Spinal cord (tissue), 10 donors: ENCODE data around the gene CDC27. TPM values are rescaled to one million over a fixed set of nuclear protein-coding genes. Genes with fewer than 3 reads are reported as not detected.
"Not testable (repeated sequence)": the region's sequence is repeated elsewhere in the genome, so short reads cannot be mapped to it uniquely, and the experiment has no call there.

Experiments used
- DNase-seq, 6 donors: peaks; one replicate each; pipeline versions ENCODE4 v3.0.0 to v3.0.0-alpha.2; 2013 to 2015; ENCODE audit warnings: low spot score in 6 of 6, low read depth in 4 of 6
- H3K27ac ChIP-seq: one replicate; pipeline ENCODE4 v1.5.1; 2013; ENCODE audit warnings: low read depth, low read length, control low read depth
- H3K27me3 ChIP-seq: one replicate; pipeline ENCODE4 v1.6.1; 2013; ENCODE audit warnings: low read length; ENCODE audit not compliant: control insufficient read depth, insufficient read depth
- H3K36me3 ChIP-seq: one replicate; pipeline ENCODE4 v1.6.1; 2013; ENCODE audit warnings: low read length; ENCODE audit not compliant: control insufficient read depth, insufficient read depth
- H3K4me1 ChIP-seq: one replicate; pipeline ENCODE4 v1.6.1; 2013; ENCODE audit warnings: low read length; ENCODE audit not compliant: control insufficient read depth, insufficient read depth
- H3K4me3 ChIP-seq: one replicate; pipeline ENCODE4 v1.5.1; 2013; ENCODE audit warnings: low read depth, low read length, control low read depth
- H3K9me3 ChIP-seq: one replicate; pipeline ENCODE4 v1.6.1; 2013; ENCODE audit warnings: low read length; ENCODE audit not compliant: control insufficient read depth, insufficient read depth
- WGBS: methylation state at CpG from one replicate; pipeline ENCODE4 v1.1.5; 2013; ENCODE audit warnings: missing lambda C conversion rate; ENCODE audit not compliant: insufficient coverage; 5-methylcytosine and 5-hydroxymethylcytosine counted together
- polyA plus RNA-seq, 2 donors: library from polyadenylated mRNA; unstranded; fragments of 120-200 nt; gene quantifications; one replicate each; pipeline ENCODE4 v1.2.1, GENCODE V29; 2013; ENCODE audit not compliant: insufficient read length in 2 of 2
- total RNA-seq, 2 donors: library from RNA; depleted of rRNA in 1 of 2; stranded (reverse); fragments of 120-200 nt in 1 of 2; fragments of >200 nt in 1 of 2; gene quantifications; one replicate each; pipeline versions ENCODE4 v1.2.3 to v1.2.4, GENCODE V29; 2013 to 2014
- donor health status: healthy.

The CDC27 gene
- total and polyA plus RNA-seq, 4 donors, result 38.2 to 121 (median 66.3) TPM

GRCh38 chr17:47180988-47181387 is 8.1 kb downstream of the CDC27 start:
- not testable (repeated sequence) for H3K4me1 ChIP-seq, DNase-seq, H3K36me3 ChIP-seq, H3K27ac ChIP-seq, H3K4me3 ChIP-seq, H3K27me3 ChIP-seq, H3K9me3 ChIP-seq
- no CpG with 5 or more reads among the region's 4 CpGs for WGBS

GRCh38 chr17:47180337-47180736 is 8.8 kb downstream of the CDC27 start:
- DNase-seq, result no peak
- H3K36me3 ChIP-seq, result peaks cover 6% of the 10 kb centered on the region
- no peak overlapping the region for H3K4me3 ChIP-seq
- H3K9me3 ChIP-seq, result no peaks in the 10 kb centered on the region
- H3K27ac ChIP-seq, result no peak overlapping the region
- whole genome bisulfite sequencing, result 77% methylated on average over 1 of the region's 1 CpG
- H3K4me1 ChIP-seq, result no peaks in the 10 kb centered on the region
- no peaks in the 10 kb centered on the region for H3K27me3 ChIP-seq

DNA sequence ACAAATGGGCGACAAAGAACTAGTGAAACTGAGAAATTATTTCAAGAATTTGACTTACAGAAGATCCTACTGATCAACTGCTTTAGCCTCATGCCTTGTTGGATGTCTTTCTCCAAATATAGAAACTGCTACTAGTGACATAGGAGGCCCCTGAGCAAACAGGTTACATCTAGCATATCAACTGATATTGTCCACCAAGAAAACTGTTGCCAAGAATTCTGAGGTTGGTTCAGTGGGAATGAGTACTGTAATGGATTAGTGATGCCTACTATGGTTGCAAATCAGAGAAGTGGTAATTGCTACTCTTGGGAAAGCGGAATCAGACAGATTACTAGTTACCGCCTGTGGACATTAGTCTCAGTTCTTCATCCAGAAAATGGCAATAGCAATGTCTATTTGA is 10.0 kb downstream of the CDC27 start:
- H3K4me1 ChIP-seq, result no peaks in the 10 kb centered on the region
- no peaks in the 10 kb centered on the region for H3K27me3 ChIP-seq
- H3K4me3 ChIP-seq, result no peak overlapping the region
- no CpG with 5 or more reads among the region's 3 CpGs for WGBS
- no peak overlapping the region for H3K27ac ChIP-seq
- no peaks in the 10 kb centered on the region for H3K9me3 ChIP-seq
- DNase-seq, result no peak
- H3K36me3 ChIP-seq, result peaks cover 8% of the 10 kb centered on the region

GRCh38 chr17:47177261-47177660 is 11.8 kb downstream of the CDC27 start:
- 100% methylated on average over 4 of the region's 7 CpGs for WGBS
- Histone ChIP-seq H3K4me3 (no peak overlapping the region), H3K36me3 (peaks cover 12% of the 10 kb centered on the region), H3K27me3 (no peaks in the 10 kb centered on the region), H3K4me1 (no peaks in the 10 kb centered on the region), H3K9me3 (no peaks in the 10 kb centered on the region), H3K27ac (no peak overlapping the region)
- DNase-seq, result no peak

GRCh38 chr17:47176389-47176826 is 12.7 kb downstream of the CDC27 start:
- WGBS, result 67% methylated on average over 1 of the region's 2 CpGs
- Histone ChIP-seq H3K36me3 (peaks cover 12% of the 10 kb centered on the region), H3K4me3 (no peak overlapping the region), H3K9me3 (no peaks in the 10 kb centered on the region), H3K27ac (no peak overlapping the region), H3K27me3 (no peaks in the 10 kb centered on the region), H3K4me1 (no peaks in the 10 kb centered on the region)
- DNase-seq, result no peak

- H3K27me3 ChIP-seq, H3K4me3 ChIP-seq, H3K4me1 ChIP-seq, H3K9me3 ChIP-seq, DNase-seq, H3K27ac ChIP-seq: not testable (repeated sequence)
- peaks cover 12% of the 10 kb centered on the region for H3K36me3 ChIP-seq
- WGBS, result 91% methylated on average over 8 of the region's 8 CpGs
Observed at GRCh38 chr17:47174823-47175222, 14.3 kb downstream of the CDC27 start.

DNA sequence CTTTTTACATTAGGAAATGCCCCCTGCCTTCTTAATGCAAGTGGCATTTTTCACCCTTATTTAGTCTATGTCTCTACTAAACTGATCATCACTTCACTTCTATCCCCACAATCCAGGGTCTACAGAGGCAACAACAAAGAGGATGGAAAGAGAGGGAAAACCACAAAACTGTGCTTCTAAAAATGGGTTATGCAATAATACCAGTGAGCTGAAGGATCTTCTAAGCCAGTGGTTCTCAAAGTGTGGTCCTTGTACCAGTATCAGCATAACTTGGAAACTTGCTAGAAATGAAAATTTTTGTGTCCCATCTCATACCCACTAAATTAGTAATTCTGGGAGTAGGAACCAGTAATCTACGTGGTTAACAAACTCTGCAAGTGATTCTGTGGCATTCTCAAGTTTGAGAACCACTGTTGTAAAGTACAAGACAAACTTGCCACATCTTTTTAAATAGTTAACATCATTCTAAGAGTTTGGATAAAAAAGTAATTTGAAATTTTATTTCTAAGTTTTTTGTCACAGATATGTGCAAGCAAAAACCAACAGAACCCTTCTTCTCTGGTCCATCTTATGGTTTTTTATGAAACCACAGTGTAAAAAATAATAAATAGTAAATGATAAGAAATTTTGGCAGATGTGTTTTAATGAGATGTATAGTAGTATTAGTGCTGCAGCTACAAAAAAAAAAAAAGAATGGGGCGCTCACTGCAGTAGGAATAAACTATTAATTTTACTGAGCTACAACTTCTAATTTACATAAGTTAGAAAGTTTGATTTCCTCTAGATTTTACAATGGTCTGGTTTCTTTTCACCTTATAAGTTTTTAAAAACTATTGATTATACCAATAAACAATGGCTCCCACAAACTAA is 16.2 kb downstream of the CDC27 start:
- H3K27me3 ChIP-seq, result no peaks in the 10 kb centered on the region
- H3K36me3 ChIP-seq, result peaks cover 18% of the 10 kb centered on the region
- WGBS, result 100% methylated on average over 1 of the region's 2 CpGs
- H3K9me3 ChIP-seq, result no peaks in the 10 kb centered on the region
- no peak overlapping the region for H3K4me3 ChIP-seq
- no peak for DNase-seq
- no peak overlapping the region for H3K27ac ChIP-seq
- H3K4me1 ChIP-seq, result no peaks in the 10 kb centered on the region

- H3K9me3 ChIP-seq, result no peaks in the 10 kb centered on the region
- H3K4me1 ChIP-seq, result no peaks in the 10 kb centered on the region
- WGBS, result no CpG with 5 or more reads among the region's 4 CpGs
- H3K36me3 ChIP-seq, result peaks cover 18% of the 10 kb centered on the region
- H3K27ac ChIP-seq, result no peak overlapping the region
- no peaks in the 10 kb centered on the region for H3K27me3 ChIP-seq
- no peak for DNase-seq
- H3K4me3 ChIP-seq, result no peak overlapping the region
Observed at GRCh38 chr17:47170710-47171109, 18.4 kb downstream of the CDC27 start.

DNA sequence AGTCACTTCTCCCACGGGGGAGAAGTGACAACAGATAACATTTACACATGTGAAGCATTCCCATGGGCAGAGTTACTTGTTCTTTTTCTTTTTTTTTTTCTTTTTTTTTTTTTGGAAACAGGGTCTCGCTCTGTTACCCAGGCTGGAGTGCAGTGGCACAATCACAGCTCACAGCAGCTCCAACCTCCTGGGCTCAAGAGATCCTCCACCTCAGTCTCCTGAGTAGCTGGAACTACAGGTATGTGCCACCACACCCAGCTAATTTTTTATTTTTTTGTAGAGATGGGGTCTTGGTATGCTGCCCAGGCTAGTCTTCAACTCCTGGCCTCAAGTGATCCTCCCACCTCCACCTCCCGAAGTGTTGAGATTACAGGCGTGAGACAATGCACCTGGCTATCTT is 20.2 kb downstream of the CDC27 start:
- H3K4me1 ChIP-seq, DNase-seq: not testable (repeated sequence)
- 93% methylated on average over 2 of the region's 4 CpGs for WGBS

DNA sequence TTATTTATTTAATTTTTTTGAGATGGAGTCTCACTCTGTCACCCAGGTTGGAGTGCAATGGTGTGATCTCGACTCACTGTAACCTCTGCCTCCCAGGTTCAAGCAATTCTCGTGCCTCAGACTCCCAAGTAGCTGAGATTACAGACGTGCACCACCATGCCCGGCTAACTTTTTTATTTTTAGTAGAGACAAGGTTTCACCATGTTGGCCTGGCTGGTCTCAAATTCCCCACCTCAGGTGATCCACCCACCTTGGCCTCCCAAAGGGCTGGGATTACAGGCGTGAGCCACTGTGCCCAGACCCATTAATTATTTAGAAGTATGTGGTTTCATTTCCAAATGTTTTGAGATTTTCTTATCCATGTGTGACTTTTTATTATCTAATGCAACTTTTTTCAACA is 22.2 kb downstream of the CDC27 start:
- H3K36me3 ChIP-seq, result peaks cover 12% of the 10 kb centered on the region
- not testable (repeated sequence) for H3K4me3 ChIP-seq, H3K4me1 ChIP-seq, H3K27ac ChIP-seq, H3K27me3 ChIP-seq, DNase-seq, H3K9me3 ChIP-seq
- 93% methylated on average over 2 of the region's 5 CpGs for WGBS

More for the DNA sequence above, 20.2 kb downstream of the CDC27 start:
- H3K27me3 ChIP-seq, H3K4me3 ChIP-seq, H3K27ac ChIP-seq, H3K9me3 ChIP-seq: not testable (repeated sequence)
- peaks cover 15% of the 10 kb centered on the region for H3K36me3 ChIP-seq
